HG02852 (cell line): Measurements from ENCODE around the gene SNX25.
A peak's percentile ranks its signal among the peaks of the same experiment; 100 is the strongest.
"Not testable (repeated sequence)": the region's sequence is repeated elsewhere in the genome, so short reads cannot be mapped to it uniquely, and the experiment has no call there.

ENCODE experiments used
- ATAC-seq: cut with Tn5 transposase; IDR thresholded peaks from one replicate; pipeline ENCODE4 v1.9.1; 2021; ENCODE audit warnings: mild to moderate bottlenecking, moderate library complexity; ENCODE audit not compliant: unreplicated experiment

SNX25 gene

GRCh38 chr4:185258741-185259140, 49.3 kb downstream of the SNX25 start:
- not testable (repeated sequence) for ATAC-seq

DNA sequence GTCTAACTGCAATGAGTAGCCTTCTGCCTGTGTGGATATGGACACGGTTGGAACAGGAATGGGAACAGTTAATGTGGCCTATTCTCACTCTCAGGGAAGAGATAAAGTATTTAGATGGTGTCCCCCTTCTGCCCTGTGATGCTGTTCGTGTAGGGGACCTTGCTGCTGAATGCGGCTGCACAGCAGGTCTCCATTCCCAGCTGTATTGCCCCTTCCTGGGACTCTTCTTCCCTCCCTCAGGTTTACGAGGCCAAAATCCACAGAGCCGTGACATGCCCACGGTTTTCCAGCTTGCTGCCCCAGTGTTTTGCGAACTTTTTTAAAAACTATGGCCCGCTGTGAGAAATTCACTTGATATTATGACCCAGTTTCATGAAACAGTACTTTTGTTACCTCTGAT, 50.3 kb downstream of the SNX25 start:
- ATAC-seq = no peak

DNA sequence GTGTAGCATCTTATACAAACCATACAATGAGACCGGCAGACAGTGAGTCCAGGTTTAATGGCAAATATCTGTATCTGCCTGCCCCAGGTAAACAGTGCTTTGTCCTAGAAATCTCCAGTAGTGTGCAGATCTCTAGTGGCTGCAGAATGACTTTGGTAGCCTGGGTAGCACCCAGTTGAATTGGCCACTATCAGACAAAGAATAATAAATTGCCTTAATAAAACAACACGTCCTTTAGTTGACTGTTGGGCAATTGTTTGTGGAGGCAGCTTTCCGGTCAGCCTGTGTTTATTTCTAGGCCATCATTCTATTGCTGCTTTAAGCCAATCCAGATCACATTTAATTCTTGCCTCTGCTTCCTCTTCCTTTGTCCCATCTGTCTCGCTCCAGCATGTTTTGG, 52.5 kb downstream of the SNX25 start:
- ATAC-seq = no peak

DNA sequence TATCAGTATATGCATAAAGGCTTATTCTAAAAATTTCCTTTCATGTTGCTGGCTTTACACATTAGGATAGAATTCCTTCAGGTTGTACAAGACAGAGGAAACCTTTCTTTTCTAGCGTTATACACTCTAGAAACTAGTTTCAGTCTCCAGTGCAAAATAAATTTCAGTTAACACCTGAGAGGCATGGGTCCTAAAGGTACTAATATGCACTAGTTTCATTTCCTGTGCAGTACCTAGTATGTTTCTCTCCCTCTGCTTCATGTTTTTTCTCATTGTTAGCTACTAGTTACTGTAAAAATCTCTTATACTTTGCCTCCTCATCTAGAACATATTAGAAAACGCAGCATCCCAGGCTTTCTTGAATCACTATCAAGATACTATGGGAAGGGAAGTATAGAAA, 54.0 kb downstream of the SNX25 start:
- peak; percentile 75 for ATAC-seq

GRCh38 chr4:185265942-185266341, 56.5 kb downstream of the SNX25 start:
- ATAC-seq = peak; percentile 64

DNA sequence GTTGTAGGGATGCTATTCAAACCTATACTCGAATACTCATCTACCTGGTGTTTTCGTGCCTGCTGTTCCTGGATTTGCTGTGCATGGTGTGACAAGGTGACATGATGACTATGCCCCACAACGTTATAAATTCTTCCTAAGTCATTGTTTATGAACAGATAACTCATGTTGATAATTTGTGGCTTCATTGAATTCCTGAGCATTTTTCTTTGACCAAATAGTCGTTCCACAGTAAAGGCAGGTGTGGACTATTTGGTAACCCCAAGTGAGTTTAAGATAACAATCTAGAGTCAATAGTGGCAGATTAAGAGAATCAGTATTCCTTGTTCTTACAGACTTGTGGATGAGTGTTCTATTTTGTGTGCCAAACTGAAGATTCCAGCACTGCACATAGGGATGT, 59.9 kb downstream of the SNX25 start:
- ATAC-seq = no peak

DNA sequence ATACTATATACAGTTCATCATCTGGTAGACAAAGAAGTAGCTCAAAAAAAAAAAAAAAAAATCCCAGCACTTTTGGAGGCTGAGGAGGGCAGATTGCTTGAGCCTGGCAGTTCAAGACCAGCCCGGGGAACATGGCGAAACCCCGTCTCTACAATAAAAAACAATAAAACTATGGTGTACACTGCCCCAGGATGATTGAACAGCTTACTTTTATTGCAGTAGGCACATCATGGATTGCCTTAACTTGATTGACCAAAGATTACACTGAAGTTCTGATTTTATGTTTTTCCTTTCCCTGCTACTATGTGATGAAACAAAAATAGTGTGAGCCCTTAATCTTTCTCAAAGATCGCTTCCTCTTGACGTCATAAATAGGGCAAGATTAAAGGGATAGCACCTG, 60.6 kb downstream of the SNX25 start:
- ATAC-seq = no peak

GRCh38 chr4:185270885-185271284, 61.5 kb downstream of the SNX25 start:
- no peak for ATAC-seq

GRCh38 chr4:185272245-185272644, 62.8 kb downstream of the SNX25 start:
- no peak for ATAC-seq

DNA sequence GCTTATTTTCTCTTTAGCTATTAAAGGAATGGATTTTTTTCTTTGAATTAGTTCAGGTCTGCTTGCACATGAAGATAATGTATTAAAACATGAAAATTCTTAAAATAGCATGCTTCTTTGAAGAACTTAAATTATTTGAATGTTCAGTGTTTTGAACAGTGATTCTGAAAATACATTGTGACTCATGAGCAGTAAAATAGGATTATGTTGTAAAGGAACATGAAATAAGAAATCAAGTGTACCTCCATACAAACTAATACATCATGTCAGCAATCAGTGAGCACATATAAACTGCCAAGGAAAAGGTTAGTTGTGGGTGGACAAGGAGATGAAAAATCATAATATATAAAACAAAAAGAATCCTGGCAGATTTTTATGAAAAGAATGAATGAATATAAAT, 66.1 kb downstream of the SNX25 start:
- no peak for ATAC-seq

DNA sequence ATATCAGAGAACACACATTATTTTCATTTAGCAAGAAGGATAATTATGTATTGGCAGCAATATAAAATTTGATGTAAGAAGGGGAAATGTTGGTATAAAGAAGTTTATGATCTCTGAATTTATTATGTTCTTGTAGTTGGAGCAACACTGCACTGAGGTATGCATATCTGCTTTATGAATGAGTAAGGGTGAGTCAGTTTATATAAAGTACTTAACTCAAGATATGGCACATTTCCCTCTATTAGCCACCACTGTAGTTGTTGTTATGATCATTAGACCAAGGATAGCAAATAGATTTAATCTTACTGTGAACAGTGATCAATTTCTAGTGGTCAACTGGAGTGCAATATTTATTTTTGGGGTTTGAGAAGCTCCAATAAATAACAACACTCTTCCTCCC, 66.6 kb downstream of the SNX25 start:
- ATAC-seq = no peak

DNA sequence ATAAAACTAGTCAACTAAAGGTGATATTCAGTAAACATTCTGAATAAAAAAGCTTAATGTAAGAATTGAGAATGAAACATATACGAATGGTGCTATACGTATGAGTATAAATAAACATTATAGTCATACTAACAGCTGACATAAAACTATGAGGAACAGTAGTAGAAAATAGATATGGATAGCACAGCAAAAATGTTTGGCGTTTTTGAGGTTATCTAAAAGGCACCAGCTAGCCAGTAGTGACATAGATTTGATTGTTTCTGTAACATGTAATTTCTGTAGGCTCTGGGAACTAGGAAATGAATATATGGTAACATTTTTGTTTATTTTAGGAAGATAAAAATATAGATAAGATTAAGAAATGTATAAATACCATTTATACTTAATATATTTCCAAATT, 69.3 kb downstream of the SNX25 start:
- no peak for ATAC-seq

DNA sequence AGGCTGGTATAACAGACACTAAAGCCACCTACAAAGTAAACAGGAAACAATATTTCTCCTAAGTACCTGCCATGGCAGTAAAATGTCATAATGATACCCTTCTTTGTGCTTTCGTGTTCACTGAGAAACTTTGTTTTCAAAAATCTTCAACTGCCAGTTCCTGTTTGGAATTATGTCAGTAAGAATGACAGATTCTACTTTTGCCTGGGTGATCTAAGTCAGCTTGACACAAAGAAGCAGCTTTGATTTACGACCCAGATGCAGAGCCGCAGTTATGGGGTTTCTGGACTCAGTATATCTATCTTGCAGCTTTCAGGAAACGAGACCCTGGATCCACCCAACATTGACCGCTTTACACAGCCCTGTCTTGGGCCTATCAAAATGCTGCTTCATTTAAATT, 71.2 kb downstream of the SNX25 start:
- ATAC-seq = no peak

GRCh38 chr4:185282968-185283367, 73.6 kb downstream of the SNX25 start:
- no peak for ATAC-seq

- ATAC-seq = no peak
Measured at GRCh38 chr4:185283723-185284122, 74.3 kb downstream of the SNX25 start.

GRCh38 chr4:185285632-185286393, 76.4 kb downstream of the SNX25 start:
- ATAC-seq = no peak

- ATAC-seq = no peak
Measured at GRCh38 chr4:185286571-185286970, 77.2 kb downstream of the SNX25 start.

DNA sequence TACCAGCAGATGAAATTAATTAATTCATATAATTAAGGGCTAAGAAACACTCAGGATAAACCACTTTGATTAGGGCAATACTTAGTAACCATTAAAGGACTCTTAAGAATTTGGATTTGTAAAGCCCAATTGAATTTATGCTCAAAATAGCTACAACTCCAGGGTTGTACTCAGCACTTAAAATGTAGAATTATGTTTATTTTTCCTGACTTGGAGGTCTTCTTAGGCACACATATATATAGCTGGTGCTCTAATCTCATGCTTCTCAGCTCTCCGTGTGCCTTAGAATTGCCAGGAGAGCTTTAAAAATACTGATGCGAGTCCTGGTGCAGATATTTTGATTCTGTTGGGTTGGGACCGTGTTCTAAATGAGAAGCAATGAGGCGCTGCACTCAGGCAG, 77.6 kb downstream of the SNX25 start:
- ATAC-seq = no peak

- no peak for ATAC-seq
Measured at GRCh38 chr4:185290018-185290607, 80.7 kb downstream of the SNX25 start.

GRCh38 chr4:185290656-185291055, 81.3 kb downstream of the SNX25 start:
- ATAC-seq = no peak

- ATAC-seq = no peak
Measured at GRCh38 chr4:185293202-185293601, 83.8 kb downstream of the SNX25 start.

- no peak for ATAC-seq
Measured at GRCh38 chr4:185296665-185297460, 87.5 kb downstream of the SNX25 start.
